ENCODE results near the gene MRNIP. TPM values are rescaled to one million over a fixed set of nuclear protein-coding genes. Genes with fewer than 3 reads are reported as not detected.

The MRNIP gene
- total and polyA plus RNA-seq, 2 of the 4 experiments (the other 2 are of a cell fraction) = 6.6 to 24.7 TPM

- Histone ChIP-seq H3K36me3 (ENCODE audit: control insufficient read depth, insufficient read depth, low read length) (peaks cover 35% of the 10 kb centered on the region), H2BK120ac (ENCODE audit: low read depth, low read length) (peak within 1 kb of the TSS; percentile 98), H3K9me3 (ENCODE audit: control insufficient read depth, insufficient read depth, low read length) (no peaks in the 10 kb centered on the region), H3K4me3 (ENCODE audit: insufficient read depth, low read depth, low read length) (peak within 1 kb of the TSS; percentile 87), H2BK5ac (ENCODE audit: low read depth, low read length, poor library complexity, severe bottlenecking) (peak within 1 kb of the TSS; percentile 94), H3K4me2 (ENCODE audit: low read depth, low read length) (peak within 1 kb of the TSS; percentile 89), H3K27ac (ENCODE audit: insufficient read depth, low read length) (peak within 1 kb of the TSS; percentile 99), H3K9ac (ENCODE audit: low read depth, low read length) (peak within 1 kb of the TSS; percentile 79), H2AK5ac (ENCODE audit: low read depth, low read length) (peak within 1 kb of the TSS; percentile 98), H2BK20ac (ENCODE audit: low read depth, low read length) (peak within 1 kb of the TSS; percentile 94), H2AK9ac (replicated peaks; ENCODE audit: low read depth, low read length, poor library complexity) (peak within 1 kb of the TSS; percentile 99), H4K8ac (ENCODE audit: low read depth in 2 of 2, low read length in 2 of 2) (peak within 1 kb of the TSS; percentile 82 to 89), H3K56ac (ENCODE audit: extremely low read depth, insufficient read depth, low read length) (peak within 1 kb of the TSS; percentile 80), H3K27me3 (ENCODE audit: control insufficient read depth, insufficient read depth, low read length) (no peaks in the 10 kb centered on the region), H3K18ac (ENCODE audit: low read depth, low read length) (peak within 1 kb of the TSS; percentile 86), H3K14ac (replicated peaks; ENCODE audit: low read depth, low read length) (peak within 1 kb of the TSS; percentile 94), H2AFZ (replicated peaks; ENCODE audit: low read length, poor library complexity) (peak within 1 kb of the TSS; percentile 89), H3K4me1 (ENCODE audit: control insufficient read depth, insufficient read depth, low read length) (peaks cover 39% of the 10 kb centered on the region), H4K91ac (ENCODE audit: insufficient read depth, low read depth, low read length) (peak within 1 kb of the TSS; percentile 93), H3K9me1 (ENCODE audit: insufficient read depth, low read length) (peaks cover 35% of the 10 kb centered on the region), H4K5ac (ENCODE audit: low read depth, low read length) (peak within 1 kb of the TSS; percentile 84), H2BK15ac (ENCODE audit: low read depth, low read length) (peak within 1 kb of the TSS; percentile 27; the same call in 2 of the 3 replicates), H3K79me1 (ENCODE audit: low read depth in 1 of 2, low read length in 2 of 2) (peaks cover 17 to 60% of the 10 kb centered on the region in 2 experiments), H3K4ac (ENCODE audit: low read depth, low read length) (peak within 1 kb of the TSS; percentile 98), H3K23ac (ENCODE audit: low read depth, low read length) (peak within 1 kb of the TSS; percentile 92), H4K20me1 (ENCODE audit: insufficient read depth, low read length) (peaks cover 50% of the 10 kb centered on the region)
- intact Hi-C loops (cut with micrococcal nuclease) (loop anchor here (5.0 kb wide), 1 partner anchor 198 kb away; the partner anchor contains the start of gene HNRNPH1), dilution Hi-C loops (cut with HindIII; ENCODE audit: low sequenced_read_pairs, unreplicated experiment) (no loop called here), in situ Hi-C loops (cut with MboI; ENCODE audit: low sequenced_read_pairs) (no loop called here)
- ATAC-seq (ENCODE audit: low read depth) (peak; percentile 72), DNase-seq (peak; percentile 74)
- 1% methylated on average over 14 of the region's 81 CpGs; no CpG with 5 or more reads in 1 of the 2 experiments for WGBS, 2 experiments (ENCODE audit: extremely low coverage in 2 of 2, insufficient read length in 1 of 2)
- no TSS peak for BruUV-seq (replicated peaks)
- ChIA-PET POLR2A (ENCODE audit: unreplicated experiment) (interaction anchor here (0.6 to 1.0 kb wide), 2 partner anchors 65 to 79 kb away, joined by 4 read pairs; no protein-coding TSS in a partner anchor), CTCF (no interaction called here)
- TF ChIP-seq FOS (IDR thresholded peaks at IDR 0.05; ENCODE audit: low read depth, low read length) (no peak), RCOR1 (IDR thresholded peaks at IDR 0.05; ENCODE audit: insufficient replicate concordance, low read length) (no peak), POLR2A (IDR thresholded peaks at IDR 0.05; ENCODE audit: low read depth, low read length) (peak; percentile 99), NFE2L2 (IDR thresholded peaks at IDR 0.05; ENCODE audit: low read depth, low read length) (peak; percentile 97), RFX5 (IDR thresholded peaks at IDR 0.05; ENCODE audit: low read depth, low read length) (no peak), RAD21 (IDR thresholded peaks at IDR 0.05; ENCODE audit: low read length) (no peak), MAFK (IDR thresholded peaks at IDR 0.05; ENCODE audit: low read depth, low read length) (peak; percentile 74), ELK1 (IDR thresholded peaks at IDR 0.05; ENCODE audit: borderline replicate concordance, low read depth, low read length) (no peak), CEBPB (IDR thresholded peaks at IDR 0.05; ENCODE audit: low read depth, low read length) (no peak), MXI1 (IDR thresholded peaks at IDR 0.05; ENCODE audit: borderline replicate concordance, low read depth, low read length) (no peak), MAZ (IDR thresholded peaks at IDR 0.05; ENCODE audit: borderline replicate concordance, low read depth, low read length) (peak; percentile 82), CHD1 (IDR thresholded peaks at IDR 0.05; ENCODE audit: low read depth, low read length) (peak; percentile 20; the same call in 1 of the 2 replicates)
- TF ChIP-seq, protein P1, sequence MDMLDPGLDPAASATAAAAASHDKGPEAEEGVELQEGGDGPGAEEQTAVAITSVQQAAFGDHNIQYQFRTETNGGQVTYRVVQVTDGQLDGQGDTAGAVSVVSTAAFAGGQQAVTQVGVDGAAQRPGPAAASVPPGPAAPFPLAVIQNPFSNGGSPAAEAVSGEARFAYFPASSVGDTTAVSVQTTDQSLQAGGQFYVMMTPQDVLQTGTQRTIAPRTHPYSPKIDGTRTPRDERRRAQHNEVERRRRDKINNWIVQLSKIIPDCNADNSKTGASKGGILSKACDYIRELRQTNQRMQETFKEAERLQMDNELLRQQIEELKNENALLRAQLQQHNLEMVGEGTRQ (IDR thresholded peaks at IDR 0.05; ENCODE audit: low read depth, low read length) = no peak
- TF ChIP-seq, protein P2, sequence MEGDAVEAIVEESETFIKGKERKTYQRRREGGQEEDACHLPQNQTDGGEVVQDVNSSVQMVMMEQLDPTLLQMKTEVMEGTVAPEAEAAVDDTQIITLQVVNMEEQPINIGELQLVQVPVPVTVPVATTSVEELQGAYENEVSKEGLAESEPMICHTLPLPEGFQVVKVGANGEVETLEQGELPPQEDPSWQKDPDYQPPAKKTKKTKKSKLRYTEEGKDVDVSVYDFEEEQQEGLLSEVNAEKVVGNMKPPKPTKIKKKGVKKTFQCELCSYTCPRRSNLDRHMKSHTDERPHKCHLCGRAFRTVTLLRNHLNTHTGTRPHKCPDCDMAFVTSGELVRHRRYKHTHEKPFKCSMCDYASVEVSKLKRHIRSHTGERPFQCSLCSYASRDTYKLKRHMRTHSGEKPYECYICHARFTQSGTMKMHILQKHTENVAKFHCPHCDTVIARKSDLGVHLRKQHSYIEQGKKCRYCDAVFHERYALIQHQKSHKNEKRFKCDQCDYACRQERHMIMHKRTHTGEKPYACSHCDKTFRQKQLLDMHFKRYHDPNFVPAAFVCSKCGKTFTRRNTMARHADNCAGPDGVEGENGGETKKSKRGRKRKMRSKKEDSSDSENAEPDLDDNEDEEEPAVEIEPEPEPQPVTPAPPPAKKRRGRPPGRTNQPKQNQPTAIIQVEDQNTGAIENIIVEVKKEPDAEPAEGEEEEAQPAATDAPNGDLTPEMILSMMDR (conservative IDR thresholded peaks at IDR 0.05; ENCODE audit: low read depth, low read length) = no peak
These were observed 37.9 kb downstream of the MRNIP start, which contains the start of gene SQSTM1 for GRCh38 chr5:179820483-179821297. SQSTM1 (plus strand) TSS chr5:179820905; CDS start chr5:179820937, 32 bp downstream.

All from IMR-90 (cell line).